Measurements from ENCODE around the gene CHAMP1.
"Not testable (repeated sequence)": the region's sequence is repeated elsewhere in the genome, so short reads cannot be mapped to it uniquely, and the experiment has no call there.

GRCh38 chr13:114336457-114336856, 22.2 kb downstream of the CHAMP1 start:
- not testable (repeated sequence) for TF ChIP-seq CTCF (IDR thresholded peaks at IDR 0.05; ENCODE audit: low read depth, low read length); EZH2phosphoT487 (IDR thresholded peaks at IDR 0.05; ENCODE audit: low read depth)

All from OCI-LY3 (cell line).